H1 (cell line): ENCODE results near the gene ADCY1. TPM values are rescaled to one million over a fixed set of nuclear protein-coding genes. Genes with fewer than 3 reads are reported as not detected.

Experiments used
- CTCF ChIA-PET: fragments of 300-600 bp; sonication (Branson Sonifier 250); formaldehyde crosslinking; loops from one replicate; lab custom pipeline; 2021; ENCODE audit not compliant: partially characterized antibody; lab: Charles Lee
- POLR2A ChIA-PET: fragments of 300-600 bp; sonication (Branson Sonifier 250); formaldehyde crosslinking; loops from one replicate; lab custom pipeline; 2021; ENCODE audit warnings: inconsistent platforms; ENCODE audit not compliant: partially characterized antibody; lab: Charles Lee
- DNase-seq, 2 experiments: peaks; one replicate each; pipeline versions ENCODE4 v3.0.0 to v3.0.0-alpha.2; 2010 to 2022; ENCODE audit warnings: low spot score in 2 of 2, low read depth in 1 of 2, mixed read lengths in 1 of 2
- FAIRE-seq: peaks from 2 replicates; lab custom pipeline; 2011; peaks lifted over from hg19 to GRCh38; lab: Jason Lieb, UNC
- H2AFZ ChIP-seq: 2 replicates; pipeline ENCODE4 v1.8.1; 2012; ENCODE audit warnings: low read length, inconsistent platforms
- H2AK5ac ChIP-seq: 2 replicates; pipeline ENCODE4 v1.6.1; 2013; ENCODE audit warnings: low read depth, low read length
- H2BK120ac ChIP-seq: replicated peaks from 2 replicates; pipeline ENCODE3; 2013; ENCODE audit warnings: low read depth, low read length, inconsistent platforms
- H2BK12ac ChIP-seq: 2 replicates; pipeline ENCODE4 v1.6.1; 2013; ENCODE audit warnings: low read depth, low read length
- H2BK15ac ChIP-seq: 2 replicates; pipeline ENCODE4 v1.6.1; 2013; ENCODE audit warnings: low read length
- H2BK20ac ChIP-seq: 2 replicates; pipeline ENCODE4 v1.6.1; 2013; ENCODE audit warnings: low read length
- H2BK5ac ChIP-seq: 2 replicates; pipeline ENCODE4 v1.6.1; 2013; ENCODE audit warnings: low read depth, low read length
- H3K14ac ChIP-seq: 2 replicates; pipeline ENCODE4 v1.6.1; 2013; ENCODE audit warnings: inconsistent platforms; ENCODE audit not compliant: insufficient read length
- H3K18ac ChIP-seq: 2 replicates; pipeline ENCODE4 v1.6.1; 2013; ENCODE audit warnings: low read length; ENCODE audit errors: extremely low read depth
- H3K23ac ChIP-seq: 2 replicates; pipeline ENCODE4 v1.6.1; 2013; ENCODE audit warnings: inconsistent platforms; ENCODE audit not compliant: insufficient read length
- H3K23me2 ChIP-seq: 2 replicates; pipeline ENCODE4 v1.6.1; 2013; ENCODE audit warnings: low read depth, low read length
- H3K27ac ChIP-seq: 2 replicates; pipeline ENCODE4 v1.6.1; 2011; ENCODE audit warnings: low read depth, low read length, inconsistent platforms
- H3K27me3 ChIP-seq, 4 experiments: replicated peaks in 1 of 4; 1 replicate in 1 of 4; 2 replicates in 3 of 4; pipeline versions ENCODE4 v1.6.1 to v1.8.1; 2011 to 2013; ENCODE audit warnings: low read length in 3 of 4, mild to moderate bottlenecking in 3 of 4, inconsistent platforms in 2 of 4, mixed read lengths in 2 of 4, moderate library complexity in 1 of 4; ENCODE audit not compliant: control insufficient read depth in 3 of 4, insufficient read depth in 3 of 4; ENCODE audit errors: extremely low read depth in 1 of 4
- H3K36me3 ChIP-seq, 4 experiments: 2 replicates each; pipeline versions ENCODE4 v1.6.1 to v1.8.1; 2011 to 2013; ENCODE audit warnings: mild to moderate bottlenecking in 4 of 4, low read length in 3 of 4, moderate library complexity in 2 of 4, control low read depth in 1 of 4, inconsistent platforms in 1 of 4; ENCODE audit not compliant: insufficient read depth in 4 of 4, control insufficient read depth in 2 of 4
- H3K4ac ChIP-seq: replicated peaks from 2 replicates; pipeline ENCODE3; 2013; ENCODE audit warnings: low read length, low read depth, mixed read lengths, inconsistent platforms; ENCODE audit not compliant: insufficient read length
- H3K4me1 ChIP-seq, 4 experiments: replicated peaks in 1 of 4; 1 replicate in 1 of 4; 2 replicates in 3 of 4; pipeline versions ENCODE4 v1.6.1 to v1.8.1; 2011 to 2013; ENCODE audit warnings: low read length in 3 of 4, inconsistent platforms in 2 of 4, mixed read lengths in 1 of 4; ENCODE audit not compliant: insufficient read depth in 4 of 4, control insufficient read depth in 3 of 4
- H3K4me2 ChIP-seq, 2 experiments: 2 replicates each; pipeline versions ENCODE4 v1.6.1 to v1.8.1; 2011 to 2013; ENCODE audit warnings: low read depth in 2 of 2, low read length in 2 of 2, control low read depth in 1 of 2, inconsistent platforms in 1 of 2, mild to moderate bottlenecking in 1 of 2; ENCODE audit not compliant: insufficient read depth in 1 of 2
- H3K4me3 ChIP-seq, 4 experiments: fragments of 200-600, 300-600 bp in 1 of 4; sonication (generic), shearing (Covaris generic), sonication (Bioruptor Twin) in 1 of 4; 2 replicates each; pipeline versions ENCODE4 v1.5.1 to v1.8.1; 2011 to 2016; ENCODE audit warnings: low read length in 4 of 4, low read depth in 3 of 4, control low read depth in 2 of 4, inconsistent platforms in 2 of 4, mild to moderate bottlenecking in 2 of 4, mixed read lengths in 1 of 4, moderate library complexity in 1 of 4; ENCODE audit not compliant: insufficient read depth in 2 of 4; ENCODE audit errors: extremely low read depth in 1 of 4
- H3K56ac ChIP-seq: replicated peaks from 2 replicates; pipeline ENCODE3; 2013; ENCODE audit warnings: low read depth, mild to moderate bottlenecking, mixed read lengths, low read length, inconsistent platforms; ENCODE audit not compliant: insufficient read length
- H3K79me1 ChIP-seq: 2 replicates; pipeline ENCODE4 v1.6.1; 2013; ENCODE audit warnings: low read depth, low read length, control low read depth
- H3K79me2 ChIP-seq, 2 experiments: 2 replicates each; pipeline versions ENCODE4 v1.6.1 to v1.8.1; 2012 to 2013; ENCODE audit warnings: low read length in 2 of 2, mild to moderate bottlenecking in 2 of 2, inconsistent platforms in 1 of 2; ENCODE audit not compliant: insufficient read depth in 2 of 2, control insufficient read depth in 1 of 2
- H3K9ac ChIP-seq, 4 experiments: replicated peaks in 1 of 4; 1 replicate in 1 of 4; 2 replicates in 3 of 4; pipeline versions ENCODE4 v1.6.1 to v1.8.1; 2011 to 2013; ENCODE audit warnings: low read depth in 3 of 4, low read length in 3 of 4, control low read depth in 2 of 4, mild to moderate bottlenecking in 2 of 4, moderate library complexity in 2 of 4, inconsistent platforms in 1 of 4; ENCODE audit errors: extremely low read depth in 1 of 4
- H3K9me3 ChIP-seq, 2 experiments: 2 replicates each; pipeline versions ENCODE4 v1.6.1 to v1.8.1; 2012 to 2013; ENCODE audit warnings: mild to moderate bottlenecking in 2 of 2, moderate library complexity in 2 of 2, control low read depth in 1 of 2, inconsistent platforms in 1 of 2, low read depth in 1 of 2, low read length in 1 of 2, mixed read lengths in 1 of 2; ENCODE audit not compliant: insufficient read depth in 2 of 2
- H4K20me1 ChIP-seq, 2 experiments: replicated peaks in 1 of 2; 2 replicates each; pipeline versions ENCODE3 to v1.8.1; 2011 to 2013; ENCODE audit warnings: inconsistent platforms in 2 of 2, low read length in 2 of 2, mild to moderate bottlenecking in 1 of 2; ENCODE audit not compliant: insufficient read depth in 2 of 2, control insufficient read depth in 1 of 2
- H4K5ac ChIP-seq: 2 replicates; pipeline ENCODE4 v1.6.1; 2013; ENCODE audit warnings: low read length, low read depth, mixed read lengths, inconsistent platforms; ENCODE audit not compliant: insufficient read length
- H4K8ac ChIP-seq: 2 replicates; pipeline ENCODE4 v1.8.0; 2013; ENCODE audit warnings: mild to moderate bottlenecking, moderate library complexity, low read length, inconsistent platforms; ENCODE audit not compliant: insufficient read depth; ENCODE audit errors: extremely low read depth
- H4K91ac ChIP-seq: replicated peaks from 2 replicates; pipeline ENCODE3; 2013; ENCODE audit warnings: low read length, mixed read lengths, inconsistent platforms; ENCODE audit not compliant: insufficient read length
- CHD2 ChIP-seq: IDR thresholded peaks from 2 replicates; pipeline ENCODE4 v1.6.1; 2012; ENCODE audit warnings: low read length, improper control_type of control experiment
- EP300 ChIP-seq, 2 experiments: IDR thresholded peaks; 1 replicate in 1 of 2; 2 replicates in 1 of 2; pipeline ENCODE4 v1.6.1; 2011 to 2012; ENCODE audit warnings: low read depth in 2 of 2, low read length in 2 of 2, mild to moderate bottlenecking in 2 of 2, borderline replicate concordance in 1 of 2, inconsistent platforms in 1 of 2, moderate library complexity in 1 of 2
- EZH2 ChIP-seq: fragments of 200-600 bp; sonication (generic); IDR thresholded peaks from 2 replicates; pipeline ENCODE4 v1.7.1; 2012; ENCODE audit warnings: low read depth, mild to moderate bottlenecking, moderate library complexity, low read length, inconsistent platforms; ENCODE audit not compliant: severe bottlenecking
- JUND ChIP-seq: IDR thresholded peaks from 2 replicates; pipeline ENCODE4 v1.6.1; 2011; ENCODE audit warnings: mild to moderate bottlenecking, improper control_type of control experiment, low read length
- POU5F1 ChIP-seq: IDR thresholded peaks from 2 replicates; pipeline ENCODE4 v1.6.1; 2011; ENCODE audit warnings: low read depth, mild to moderate bottlenecking, low read length, moderate library complexity
- whole genome bisulfite sequencing, 2 experiments: shearing (Covaris generic) in 1 of 2; methylation state at CpG; one replicate each; pipeline versions ENCODE4 v1.1.6 to v1.1.7; 2013 to 2015; ENCODE audit warnings: low lambda C conversion rate in 2 of 2, mixed read lengths in 2 of 2, inconsistent platforms in 1 of 2, low coverage in 1 of 2, missing lambda C conversion rate in 1 of 2; ENCODE audit not compliant: insufficient replicate concordance in 2 of 2, insufficient coverage in 1 of 2, insufficient read length in 1 of 2; ENCODE audit errors: extremely low coverage in 1 of 2, missing lambda C conversion rate in 1 of 2; 5-methylcytosine and 5-hydroxymethylcytosine counted together
- polyA plus RNA-seq, 7 experiments: library from polyadenylated mRNA; depleted of rRNA in 3 of 7; stranded (reverse) in 5 of 7; unstranded in 2 of 7; fragments of >200 nt in 5 of 7; fragments of 200-250 nt in 2 of 7; gene quantifications; 1 replicate in 5 of 7; 2 replicates in 1 of 7; 4 replicates in 1 of 7; pipeline versions ENCODE4 v1.2.1 to v1.2.3, GENCODE V29; 2011 to 2013; ENCODE audit warnings: missing spikeins in 2 of 7, mixed read lengths in 2 of 7
- total RNA-seq: library from RNA; stranded (reverse); fragmentation: NEBNext Ultra II Directional; extraction: Animal tissue kit (Norgen Biotek cat#: 25700); gene quantifications from 2 replicates; pipeline ENCODE4 v1.2.1, GENCODE V29; 2021

ADCY1 gene
- total and polyA plus RNA-seq, 2 of the 8 experiments (the other 6 are each of a cell fraction or from before 2014, with no cell fraction given), result 7.9 to 26.9 TPM

GRCh38 chr7:45700556-45700955 lies 126.4 kb downstream of the ADCY1 start:
- no peaks in the 10 kb centered on the region for H3K9me3 ChIP-seq
- TF ChIP-seq CHD2, result no peak
- no peak for TF ChIP-seq EP300 (IDR thresholded peaks at IDR 0.05; ENCODE audit: borderline replicate concordance in 1 of 2, low read depth in 2 of 2, low read length in 2 of 2)
- TF ChIP-seq POU5F1, result no peak
- no peak for TF ChIP-seq EZH2
- TF ChIP-seq JUND, result no peak
- no peak overlapping the region for H3K14ac ChIP-seq
- H3K4me2 ChIP-seq, result no peak overlapping the region
- no peak overlapping the region for H4K5ac ChIP-seq
- no peak overlapping the region for H4K8ac ChIP-seq
- no peak overlapping the region for H3K4me3 ChIP-seq
- no peak overlapping the region for H3K9ac ChIP-seq
- H4K20me1 ChIP-seq, result peaks cover 0 to 1% of the 10 kb centered on the region in 2 experiments
- H3K79me2 ChIP-seq, result no peaks in the 10 kb centered on the region
- H3K36me3 ChIP-seq, result no peaks in the 10 kb centered on the region; a peak in 1 of 8 replicates
- H3K18ac ChIP-seq, result no peak overlapping the region
- no peak overlapping the region for H4K91ac ChIP-seq
- H3K79me1 ChIP-seq, result peaks cover 2% of the 10 kb centered on the region; the same call in 1 of the 2 replicates
- 88% methylated on average over 2 of the region's 2 CpGs; no CpG with 5 or more reads in 1 of the 2 experiments for WGBS, 2 experiments
- FAIRE-seq (no peak), DNase-seq (no peak)
- H2BK5ac ChIP-seq, result no peak overlapping the region
- no peaks in the 10 kb centered on the region for H3K23me2 ChIP-seq
- peaks cover 0 to 3% (median 0%) of the 10 kb centered on the region in 4 experiments; a peak in 1 of 7 replicates for H3K4me1 ChIP-seq
- H2AK5ac ChIP-seq, result no peak overlapping the region
- no peak overlapping the region for H3K23ac ChIP-seq
- ChIA-PET CTCF (no interaction called here), POLR2A (no interaction called here)
- no peak overlapping the region for H2BK15ac ChIP-seq
- no peaks in the 10 kb centered on the region for H3K27me3 ChIP-seq
- no peak overlapping the region for H2BK120ac ChIP-seq
- no peak overlapping the region for H3K56ac ChIP-seq
- H2AFZ ChIP-seq, result no peak overlapping the region
- H3K27ac ChIP-seq, result no peak overlapping the region
- H3K4ac ChIP-seq, result no peak overlapping the region
- H2BK12ac ChIP-seq, result no peak overlapping the region
- H2BK20ac ChIP-seq, result no peak overlapping the region
